LNCaP clone FGC (cell line): Measurements from ENCODE around the gene LRP1-AS.
"Not testable (repeated sequence)": the region's sequence is repeated elsewhere in the genome, so short reads cannot be mapped to it uniquely, and the experiment has no call there.

ENCODE experiments used
- DNase-seq: peaks from one replicate; pipeline ENCODE4 v3.0.0-alpha.2; 2011; ENCODE audit warnings: low read depth
- H3K4me3 ChIP-seq: 2 replicates; pipeline ENCODE4 v1.5.1; 2011; ENCODE audit warnings: mild to moderate bottlenecking, low read depth, low read length, control low read depth
- CTCF ChIP-seq: IDR thresholded peaks from 2 replicates; pipeline ENCODE4 v1.5.1; 2012; ENCODE audit warnings: mild to moderate bottlenecking; ENCODE audit not compliant: control insufficient read depth, insufficient read depth; ENCODE audit errors: extremely low read depth

LRP1-AS gene

GRCh38 chr12:57127101-57127725, 20.2 kb downstream of the LRP1-AS start:
- DNase-seq: peak; percentile 53

GRCh38 chr12:57126561-57126960, 20.9 kb downstream of the LRP1-AS start:
- H3K4me3 ChIP-seq: peak overlapping the region; percentile 88
- no peak for TF ChIP-seq CTCF
- no peak for DNase-seq

More at GRCh38 chr12:57127101-57127725, 20.2 kb downstream of the LRP1-AS start:
- TF ChIP-seq CTCF: peak; percentile 34
- peak overlapping the region; percentile 88 for H3K4me3 ChIP-seq

GRCh38 chr12:57126061-57126460, 21.4 kb downstream of the LRP1-AS start:
- no peak overlapping the region for H3K4me3 ChIP-seq
- no peak for TF ChIP-seq CTCF
- no peak for DNase-seq

GRCh38 chr12:57124261-57124877, 23.1 kb downstream of the LRP1-AS start:
- no peak for DNase-seq
- H3K4me3 ChIP-seq: no peak overlapping the region
- TF ChIP-seq CTCF: peak; percentile 88

GRCh38 chr12:57123813-57124212, 23.6 kb downstream of the LRP1-AS start:
- no peak overlapping the region for H3K4me3 ChIP-seq
- no peak for TF ChIP-seq CTCF
- no peak for DNase-seq

GRCh38 chr12:57120718-57121117, 26.7 kb downstream of the LRP1-AS start:
- not testable (repeated sequence) for H3K4me3 ChIP-seq, DNase-seq

GRCh38 chr12:57119294-57120085, 27.9 kb downstream of the LRP1-AS start:
- TF ChIP-seq CTCF: no peak
- no peak overlapping the region for H3K4me3 ChIP-seq
- no peak for DNase-seq
